CD14-positive monocyte (primary cell): Measurements from ENCODE around the gene XPO5. TPM values are rescaled to one million over a fixed set of nuclear protein-coding genes. Genes with fewer than 3 reads are reported as not detected.
A peak's percentile ranks its signal among the peaks of the same experiment; 100 is the strongest.

Experiments
- DNase-seq, 3 donors: peaks; one replicate each; pipeline ENCODE4 v3.0.0-alpha.2; 2011 to 2022
- H2AFZ ChIP-seq: 2 replicates; pipeline ENCODE4 v1.6.0; 2012; ENCODE audit warnings: mild to moderate bottlenecking, low read depth, low read length, inconsistent platforms; ENCODE audit not compliant: insufficient read depth, poor library complexity, severe bottlenecking
- H3K27ac ChIP-seq, 2 donors: 1 replicate in 1 of 2; 2 replicates in 1 of 2; pipeline ENCODE4 v1.5.1; 2012 to 2013; ENCODE audit warnings: low read length in 2 of 2, control low read depth in 1 of 2, inconsistent platforms in 1 of 2, low read depth in 1 of 2, mild to moderate bottlenecking in 1 of 2
- H3K27me3 ChIP-seq, 2 donors: one replicate each; pipeline versions ENCODE4 v1.6.0 to v1.6.1; 2011 to 2013; ENCODE audit warnings: low read length in 2 of 2; ENCODE audit not compliant: control insufficient read depth in 2 of 2, insufficient read depth in 2 of 2
- H3K36me3 ChIP-seq, 2 donors: replicated peaks in 1 of 2; 1 replicate in 1 of 2; 2 replicates in 1 of 2; pipeline versions ENCODE4 v1.5.1 to v1.6.1; 2012 to 2013; ENCODE audit warnings: low read length in 2 of 2, control low read depth in 1 of 2, inconsistent platforms in 1 of 2, mild to moderate bottlenecking in 1 of 2; ENCODE audit not compliant: insufficient read depth in 2 of 2, control insufficient read depth in 1 of 2
- H3K4me1 ChIP-seq, 2 donors: 1 replicate in 1 of 2; 2 replicates in 1 of 2; pipeline versions ENCODE4 v1.5.1 to v1.6.1; 2012 to 2013; ENCODE audit warnings: low read length in 2 of 2, control low read depth in 1 of 2, inconsistent platforms in 1 of 2, mild to moderate bottlenecking in 1 of 2, moderate library complexity in 1 of 2; ENCODE audit not compliant: insufficient read depth in 2 of 2, control insufficient read depth in 1 of 2
- H3K4me2 ChIP-seq: replicated peaks from 2 replicates; pipeline ENCODE3; 2012; ENCODE audit warnings: low read length, moderate library complexity, mild to moderate bottlenecking; ENCODE audit not compliant: poor library complexity, severe bottlenecking; ENCODE audit errors: extremely low read depth
- H3K4me3 ChIP-seq, 3 experiments: fragments of 200-600 bp in 1 of 3; sonication (generic) in 1 of 3; replicated peaks in 1 of 3; 1 replicate in 2 of 3; 2 replicates in 1 of 3; pipeline ENCODE4 v1.5.1; 2011 to 2013; ENCODE audit warnings: low read length in 3 of 3, mild to moderate bottlenecking in 3 of 3, control low read depth in 2 of 3, low read depth in 2 of 3, inconsistent platforms in 1 of 3, moderate library complexity in 1 of 3
- H3K79me2 ChIP-seq: 2 replicates; pipeline ENCODE4 v1.6.0; 2012; ENCODE audit warnings: mild to moderate bottlenecking, control low read depth, inconsistent platforms, low read length, moderate library complexity; ENCODE audit not compliant: insufficient read depth
- H3K9ac ChIP-seq: 2 replicates; pipeline ENCODE4 v1.6.0; 2017; ENCODE audit warnings: low read length, mild to moderate bottlenecking; ENCODE audit not compliant: insufficient read depth, poor library complexity, severe bottlenecking
- H3K9me3 ChIP-seq, 2 donors: replicated peaks in 1 of 2; 1 replicate in 1 of 2; 2 replicates in 1 of 2; pipeline versions ENCODE4 v1.5.1 to v1.6.1; 2012 to 2013; ENCODE audit warnings: low read length in 2 of 2, control low read depth in 1 of 2; ENCODE audit not compliant: control insufficient read depth in 1 of 2, insufficient read depth in 1 of 2
- H4K20me1 ChIP-seq: 2 replicates; pipeline ENCODE4 v1.6.0; 2012; ENCODE audit warnings: mild to moderate bottlenecking, low read length, control low read depth, moderate library complexity; ENCODE audit not compliant: insufficient read depth
- H3K27ac Mint-ChIP-seq, 7 donors: one replicate each; pipeline ENCODE4 v1.8.0; 2020; ENCODE audit warnings: mild to moderate bottlenecking in 7 of 7, mixed read lengths in 7 of 7, moderate library complexity in 6 of 7, inconsistent platforms in 2 of 7
- H3K27me3 Mint-ChIP-seq, 3 donors: one replicate each; pipeline ENCODE4 v1.8.0; 2021 to 2022; ENCODE audit warnings: low read depth in 3 of 3, mild to moderate bottlenecking in 3 of 3, mixed read lengths in 3 of 3, moderate library complexity in 3 of 3, inconsistent platforms in 1 of 3
- H3K36me3 Mint-ChIP-seq, 2 donors: one replicate each; pipeline ENCODE4 v1.8.0; 2020; ENCODE audit warnings: mixed read lengths in 2 of 2, inconsistent platforms in 1 of 2, mild to moderate bottlenecking in 1 of 2
- H3K4me1 Mint-ChIP-seq: one replicate; pipeline ENCODE4 v1.8.0; 2020; ENCODE audit warnings: mild to moderate bottlenecking, mixed read lengths
- H3K4me3 Mint-ChIP-seq, 2 donors: one replicate each; pipeline ENCODE4 v1.8.0; 2020; ENCODE audit warnings: mild to moderate bottlenecking in 2 of 2, mixed read lengths in 2 of 2, moderate library complexity in 1 of 2
- H3K9me3 Mint-ChIP-seq, 7 donors: one replicate each; pipeline ENCODE4 v1.8.0; 2020 to 2022; ENCODE audit warnings: mixed read lengths in 7 of 7, mild to moderate bottlenecking in 6 of 7, moderate library complexity in 6 of 7, inconsistent platforms in 2 of 7
- CTCF ChIP-seq: fragments of 200-600 bp; IDR thresholded peaks from one replicate; pipeline ENCODE4 v1.8.0; 2022; ENCODE audit warnings: antibody characterized with exemption, mild to moderate bottlenecking
- WGBS: methylation state at CpG from one replicate; pipeline ENCODE4 v1.1.5; 2013; ENCODE audit warnings: missing lambda C conversion rate; ENCODE audit not compliant: insufficient coverage; 5-methylcytosine and 5-hydroxymethylcytosine counted together
- intact Hi-C, 2 donors: fragments of 100-400 bp; cut with micrococcal nuclease; formaldehyde crosslinking; loops; one replicate each; pipeline versions ENCODE4 v1.15.0 to v1.15.1; 2023
- polyA plus RNA-seq, 3 donors: library from polyadenylated mRNA; depleted of rRNA in 1 of 3; unstranded in 2 of 3; stranded (reverse) in 1 of 3; fragments of 300-500 nt in 2 of 3; fragments of >200 nt in 1 of 3; fragmentation: Illumina TruSeq in 2 of 3; gene quantifications; 1 replicate in 2 of 3; 2 replicates in 1 of 3; pipeline ENCODE4 v1.2.3, GENCODE V29; 2012 to 2021

XPO5 gene
- polyA plus RNA-seq, 3 donors: 8.0 to 17.5 (median 13.8) TPM

DNA sequence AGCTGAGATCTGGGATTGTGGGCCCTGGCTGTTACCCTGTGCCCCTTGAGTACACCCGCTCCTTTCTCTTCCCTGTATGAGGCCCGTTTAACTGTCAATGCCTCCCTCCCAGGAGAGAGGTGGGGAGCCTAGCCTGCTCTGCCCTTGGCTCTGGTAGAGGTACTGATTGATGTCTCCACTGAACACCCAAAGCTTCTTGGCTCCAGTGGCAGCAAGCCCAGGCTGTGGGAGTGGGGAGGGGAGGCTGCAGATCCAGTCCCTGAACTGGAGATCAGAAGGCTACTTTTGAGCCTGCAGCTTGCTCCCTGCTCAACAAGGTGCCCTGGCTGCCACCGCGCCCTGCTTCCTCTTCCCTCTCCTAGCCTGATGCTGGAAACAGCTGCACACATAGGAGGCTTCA lies 73.2 kb downstream of the XPO5 start:
- peaks cover 75 to 87% of the 10 kb centered on the region in 2 donors for H3K36me3 ChIP-seq
- no peak overlapping the region for H2AFZ ChIP-seq
- H3K9ac ChIP-seq: no peak overlapping the region
- no peaks in the 10 kb centered on the region for H3K9me3 ChIP-seq
- H3K27me3 ChIP-seq: peaks cover 0 to 9% of the 10 kb centered on the region in 2 donors
- no peak for TF ChIP-seq CTCF
- H3K9me3 Mint-ChIP-seq: peaks cover 0 to 2% (median 0%) of the 10 kb centered on the region in 7 donors
- no peak for DNase-seq
- no peak overlapping the region for H3K4me3 Mint-ChIP-seq
- H3K79me2 ChIP-seq: no peaks in the 10 kb centered on the region
- peaks cover 3 to 4% of the 10 kb centered on the region in 2 donors for H3K4me1 ChIP-seq
- no peak overlapping the region for H3K27ac ChIP-seq
- peaks cover 3% of the 10 kb centered on the region for H3K4me1 Mint-ChIP-seq
- peaks cover 73 to 83% of the 10 kb centered on the region in 2 donors for H3K36me3 Mint-ChIP-seq
- peaks cover 5% of the 10 kb centered on the region for H4K20me1 ChIP-seq
- no peak overlapping the region for H3K4me3 ChIP-seq
- WGBS: 96% methylated on average over 2 of the region's 4 CpGs
- H3K4me2 ChIP-seq: no peak overlapping the region
- peaks cover 3 to 5% (median 4%) of the 10 kb centered on the region in 3 donors for H3K27me3 Mint-ChIP-seq
- intact Hi-C loops: loop anchor here in 1 of 2 donors (10.0 kb wide), 1 partner anchor 148 kb away; no protein-coding TSS in a partner anchor
- H3K27ac Mint-ChIP-seq: no peak overlapping the region

DNA sequence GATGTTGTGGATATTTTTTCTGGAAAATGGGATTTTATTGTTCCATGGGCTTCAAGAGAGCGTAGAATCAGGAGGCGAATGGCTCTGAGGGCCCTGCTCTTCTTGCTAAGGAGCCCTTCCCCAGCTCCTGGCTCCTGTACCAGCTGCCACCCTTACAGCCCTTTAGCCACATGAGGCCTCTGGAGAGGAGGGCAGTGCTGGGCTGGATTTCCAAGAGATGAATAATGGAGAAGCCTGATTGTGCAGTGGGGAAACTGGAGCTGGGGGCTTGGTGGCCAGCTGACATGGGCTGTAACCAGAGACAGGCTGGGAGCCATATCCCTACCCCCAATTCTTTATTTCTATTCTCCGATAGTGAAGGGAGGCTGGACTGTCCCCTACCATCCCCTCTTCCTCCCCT lies 74.9 kb downstream of the XPO5 start:
- H3K4me1 Mint-ChIP-seq: no peaks in the 10 kb centered on the region
- Histone ChIP-seq H3K9ac (no peak overlapping the region), H4K20me1 (no peaks in the 10 kb centered on the region), H3K4me3 (no peak overlapping the region), H3K79me2 (no peaks in the 10 kb centered on the region), H3K9me3 (no peaks in the 10 kb centered on the region), H3K4me2 (no peak overlapping the region), H3K27ac (no peak overlapping the region), H3K4me1 (no peaks in the 10 kb centered on the region), H3K27me3 (no peaks in the 10 kb centered on the region), H3K36me3 (peaks cover 78 to 94% of the 10 kb centered on the region in 2 donors), H2AFZ (no peak overlapping the region)
- H3K27me3 Mint-ChIP-seq: peaks cover 0 to 1% (median 0%) of the 10 kb centered on the region in 3 donors
- H3K4me3 Mint-ChIP-seq: no peak overlapping the region
- H3K36me3 Mint-ChIP-seq: peaks cover 79 to 85% of the 10 kb centered on the region in 2 donors
- DNase-seq: no peak
- WGBS: 100% methylated on average over 1 of the region's 3 CpGs
- peaks cover 0 to 2% (median 0%) of the 10 kb centered on the region in 7 donors for H3K9me3 Mint-ChIP-seq
- TF ChIP-seq CTCF: no peak
- H3K27ac Mint-ChIP-seq: peak overlapping the region in 2 of 7 donors; percentile 14 to 27
- intact Hi-C loops: loop anchor here in 1 of 2 donors (10.0 kb wide), 1 partner anchor 146 kb away; no protein-coding TSS in a partner anchor
